OCI-LY7 (cell line): Measurements from ENCODE around the gene DUSP16. TPM values are rescaled to one million over a fixed set of nuclear protein-coding genes. Genes with fewer than 3 reads are reported as not detected.

Experiments
- BruUV-seq: library from RNA; stranded (reverse); fragments of 400-500 nt; replicated peaks from 2 replicates; lab custom pipeline; 2021; lab: Mats Ljungman, UMichigan
- CTCF ChIA-PET: fragments of 300-600 bp; sonication (Branson Sonifier 250); formaldehyde crosslinking; loops from one replicate; lab custom pipeline; 2022; ENCODE audit warnings: antibody characterized with exemption; ENCODE audit not compliant: unreplicated experiment; lab: Charles Lee
- POLR2A ChIA-PET: fragments of 300-600 bp; sonication (Branson Sonifier 250); formaldehyde crosslinking; loops from one replicate; lab custom pipeline; 2022; ENCODE audit warnings: antibody characterized with exemption; lab: Charles Lee
- DNase-seq: peaks from one replicate; pipeline ENCODE4 v3.0.0-alpha.2; 2015; ENCODE audit warnings: low spot score
- H2AFZ ChIP-seq: fragments of 200-600 bp; sonication (generic), shearing (Covaris generic); 2 replicates; pipeline ENCODE4 v1.6.1; 2014; ENCODE audit warnings: mild to moderate bottlenecking, antibody characterized with exemption, low read length, moderate library complexity
- H3K27ac ChIP-seq: fragments of 200-600 bp; sonication (generic); 2 replicates; pipeline ENCODE4 v1.5.1; 2014; ENCODE audit warnings: mixed run types, low read depth, mild to moderate bottlenecking, moderate library complexity, low read length, inconsistent platforms; ENCODE audit not compliant: poor library complexity, severe bottlenecking
- H3K36me3 ChIP-seq: fragments of 200-600 bp; sonication (generic); 2 replicates; pipeline ENCODE4 v1.6.1; 2014; ENCODE audit warnings: mild to moderate bottlenecking, antibody characterized with exemption, low read length, moderate library complexity, mixed read lengths; ENCODE audit not compliant: insufficient read depth
- H3K4me1 ChIP-seq: fragments of 200-600 bp; sonication (generic); 2 replicates; pipeline ENCODE4 v1.5.1; 2014; ENCODE audit warnings: mild to moderate bottlenecking, low read length; ENCODE audit not compliant: insufficient read depth, poor library complexity, severe bottlenecking
- H3K4me2 ChIP-seq: fragments of 200-600 bp; sonication (generic); 2 replicates; pipeline ENCODE4 v1.6.1; 2014; ENCODE audit warnings: mild to moderate bottlenecking, low read length
- H3K4me3 ChIP-seq: fragments of 200-600 bp; sonication (generic); 2 replicates; pipeline ENCODE4 v1.5.1; 2014; ENCODE audit warnings: mild to moderate bottlenecking, low read depth, low read length; ENCODE audit not compliant: poor library complexity, severe bottlenecking
- H3K79me2 ChIP-seq: fragments of 200-600 bp; sonication (generic); 2 replicates; pipeline ENCODE4 v1.6.1; 2016; ENCODE audit warnings: low read depth, mild to moderate bottlenecking, low read length, moderate library complexity, mixed read lengths; ENCODE audit not compliant: insufficient read depth
- H3K9me2 ChIP-seq: fragments of 200-600 bp; sonication (generic); 2 replicates; pipeline ENCODE4 v1.6.1; 2016; ENCODE audit warnings: mild to moderate bottlenecking, low read length, mixed read lengths; ENCODE audit not compliant: insufficient read depth
- H3K9me3 ChIP-seq: fragments of 200-600 bp; sonication (generic); 2 replicates; pipeline ENCODE4 v1.6.1; 2014; ENCODE audit warnings: mild to moderate bottlenecking, mixed run types, low read length, mixed read lengths
- H4K20me1 ChIP-seq: fragments of 200-600 bp; sonication (generic); 2 replicates; pipeline ENCODE4 v1.6.1; 2014; ENCODE audit warnings: mild to moderate bottlenecking, antibody characterized with exemption, low read length, moderate library complexity, mixed read lengths; ENCODE audit not compliant: insufficient read depth
- CTCF ChIP-seq: fragments of 200-600 bp; sonication (generic); conservative IDR thresholded peaks from 2 replicates; pipeline ENCODE4 v1.5.1; 2014; ENCODE audit warnings: mild to moderate bottlenecking, antibody characterized with exemption, low read length, moderate library complexity, mixed read lengths
- EZH2phosphoT487 ChIP-seq: fragments of 200-600 bp; sonication (generic); IDR thresholded peaks from 2 replicates; pipeline ENCODE4 v1.6.1; 2018; ENCODE audit warnings: low read depth, borderline replicate concordance, mild to moderate bottlenecking, mixed run types, antibody characterized with exemption, low read length, moderate library complexity, mixed read lengths
- intact Hi-C: fragments of 100-400 bp; cut with micrococcal nuclease; formaldehyde crosslinking; loops from one replicate; pipeline ENCODE4 v1.10.0; 2022; ENCODE audit not compliant: unreplicated experiment
- total RNA-seq, 2 experiments: library from RNA; depleted of rRNA in 1 of 2; stranded (reverse); fragments of >200 nt in 1 of 2; shearing (Covaris generic) in 1 of 2; gene quantifications; 2 replicates each; pipeline ENCODE4 v1.2.3, GENCODE V29; 2014 to 2022

DUSP16 gene
- total RNA-seq, 2 experiments from 2014 or later = 2.8 to 11.8 TPM

DNA sequence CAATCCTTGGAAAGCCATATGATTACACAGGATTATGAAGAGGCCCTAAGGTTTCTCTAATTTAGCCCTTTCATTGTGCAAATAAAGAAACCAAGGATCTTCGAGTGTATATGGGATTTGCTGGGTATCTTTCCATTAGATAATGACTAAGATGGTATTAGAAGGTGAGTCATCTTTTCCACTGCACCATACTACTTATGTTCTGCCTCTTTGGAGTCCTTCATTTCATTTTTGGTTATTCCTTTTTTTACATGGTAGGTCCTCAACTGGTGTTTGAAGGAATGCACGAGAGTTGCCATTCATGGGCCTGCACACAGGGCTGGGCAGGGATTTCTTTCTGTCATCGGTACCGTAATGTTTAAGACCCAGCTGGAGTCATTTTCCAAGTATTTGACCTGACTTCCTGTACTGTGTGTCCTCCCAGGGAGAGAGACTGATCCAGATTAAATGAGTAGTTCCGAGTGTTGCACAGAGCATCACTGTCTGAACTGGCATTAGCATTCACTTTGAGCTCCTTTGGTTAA, 120.1 kb downstream of the DUSP16 start:
- Histone ChIP-seq H2AFZ (no peak overlapping the region), H3K9me3 (no peaks in the 10 kb centered on the region), H3K27ac (no peak overlapping the region), H3K36me3 (no peaks in the 10 kb centered on the region), H3K4me3 (no peak overlapping the region), H3K4me1 (no peaks in the 10 kb centered on the region), H4K20me1 (no peaks in the 10 kb centered on the region), H3K9me2 (no peaks in the 10 kb centered on the region), H3K4me2 (no peak overlapping the region), H3K79me2 (no peaks in the 10 kb centered on the region)
- ChIA-PET CTCF (no interaction called here), POLR2A (interaction anchor here (0.6 kb wide), 1 partner anchor 9 kb away, joined by 4 read pairs; no protein-coding TSS in a partner anchor)
- DNase-seq = no peak
- BruUV-seq = no TSS peak
- intact Hi-C loops = no loop called here
- no peak for TF ChIP-seq EZH2phosphoT487
- TF ChIP-seq CTCF = no peak

GRCh38 chr12:12441843-12442461, 120.7 kb downstream of the DUSP16 start:
- intact Hi-C loops = no loop called here
- H3K4me1 ChIP-seq = no peaks in the 10 kb centered on the region

More at GRCh38 chr12:12441843-12442461, 120.7 kb downstream of the DUSP16 start:
- no peak overlapping the region for H3K27ac ChIP-seq
- H3K36me3 ChIP-seq = peaks cover under 1% of the 10 kb centered on the region; the same call in 1 of the 2 replicates
- ChIA-PET POLR2A (interaction anchor here (0.6 to 1.0 kb wide), 3 partner anchors 8 to 1172 kb away, joined by 3 to 6 read pairs (median 4); no protein-coding TSS in a partner anchor), CTCF (no interaction called here)
- no peak for DNase-seq
- no peak overlapping the region for H3K4me2 ChIP-seq
- no peak for TF ChIP-seq CTCF
- no peaks in the 10 kb centered on the region for H3K9me3 ChIP-seq
- no peaks in the 10 kb centered on the region for H4K20me1 ChIP-seq
- H3K79me2 ChIP-seq = no peaks in the 10 kb centered on the region
- no peak overlapping the region for H2AFZ ChIP-seq
- H3K9me2 ChIP-seq = no peaks in the 10 kb centered on the region
- BruUV-seq = no TSS peak
- no peak overlapping the region for H3K4me3 ChIP-seq
